Activated T-helper 1 cell treated with anti-CD3 and anti-CD28 coated beads, Interleukin-2, amount 50 U/mL, for 16 hours (primary cell): ENCODE data around the gene BHMT2.
A peak's percentile ranks its signal among the peaks of the same experiment; 100 is the strongest.

ENCODE experiments used
- DNase-seq, 2 donors: peaks; one replicate each; pipeline ENCODE4 v3.0.0-alpha.2; 2020; ENCODE audit warnings: low read depth in 1 of 2, low spot score in 1 of 2

BHMT2 gene

DNA sequence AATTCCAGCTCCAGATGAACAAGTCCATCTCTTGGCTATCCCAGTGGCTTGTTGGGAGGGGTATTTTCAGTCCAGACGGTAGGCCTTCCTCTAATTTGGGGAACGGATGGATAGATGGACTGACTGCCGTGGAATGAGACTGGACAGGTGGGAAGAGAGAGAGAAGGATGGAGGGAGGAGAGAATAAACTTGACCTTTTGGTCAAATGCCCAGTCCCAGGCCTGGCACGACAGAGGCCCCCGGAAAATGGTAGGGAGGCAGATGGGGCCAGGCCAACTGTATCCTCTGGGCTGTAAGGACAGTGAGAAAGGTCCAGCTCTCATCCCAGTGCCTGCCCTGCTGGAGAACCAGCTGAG, 43.1 kb downstream of the BHMT2 start:
- no peak for DNase-seq

DNA sequence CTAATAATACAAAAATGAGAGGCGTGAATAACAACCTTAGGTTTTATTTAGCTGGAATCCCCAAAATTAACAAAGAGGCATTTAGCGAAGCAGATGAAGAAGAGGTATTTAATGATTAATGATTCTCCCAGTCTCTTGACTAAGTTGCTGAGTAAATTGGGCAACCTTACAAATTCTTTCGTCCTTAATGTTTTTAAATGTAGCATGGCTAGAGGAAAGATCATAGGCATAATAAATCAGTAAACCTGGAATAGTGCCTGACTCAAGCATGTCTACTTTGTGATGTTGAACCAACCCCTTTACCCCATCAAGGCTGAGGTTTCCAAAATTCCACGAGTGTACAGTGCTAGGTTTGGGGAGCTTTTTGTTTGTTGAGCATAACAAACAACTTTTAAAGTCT, 49.9 kb downstream of the BHMT2 start:
- DNase-seq: no peak

DNA sequence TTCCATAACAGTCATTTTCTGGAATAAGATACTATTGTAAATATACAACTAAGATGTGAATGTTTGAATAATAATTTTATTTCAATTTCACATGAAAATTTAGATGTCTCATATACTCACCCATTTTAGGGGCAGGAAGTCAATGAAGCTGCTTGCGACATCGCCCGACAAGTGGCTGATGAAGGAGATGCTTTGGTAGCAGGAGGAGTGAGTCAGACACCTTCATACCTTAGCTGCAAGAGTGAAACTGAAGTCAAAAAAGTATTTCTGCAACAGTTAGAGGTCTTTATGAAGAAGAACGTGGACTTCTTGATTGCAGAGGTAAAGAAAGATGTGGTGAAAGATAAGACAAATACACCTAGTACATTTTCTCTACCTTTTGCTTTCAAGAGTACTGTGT, 50.7 kb downstream of the BHMT2 start:
- DNase-seq: no peak

DNA sequence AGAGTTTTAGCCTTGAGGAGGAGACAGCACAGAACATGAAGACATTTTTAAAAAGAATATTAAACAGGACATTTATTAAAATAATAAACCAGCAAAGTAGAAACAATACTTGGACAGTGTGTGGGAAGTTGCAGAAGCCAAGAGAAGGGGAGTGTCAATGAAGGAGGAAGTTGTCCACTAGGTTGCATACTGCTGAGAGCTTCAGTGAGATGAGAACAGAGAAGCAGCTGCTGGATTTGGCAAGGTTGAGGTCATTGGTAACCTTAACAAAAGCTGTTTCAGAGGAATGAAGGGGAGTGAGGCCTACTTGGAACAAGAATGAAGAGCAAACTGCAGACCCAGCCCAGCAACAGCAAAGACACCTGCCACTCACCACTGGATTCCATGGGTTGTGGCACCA, 53.4 kb downstream of the BHMT2 start:
- no peak for DNase-seq

DNA sequence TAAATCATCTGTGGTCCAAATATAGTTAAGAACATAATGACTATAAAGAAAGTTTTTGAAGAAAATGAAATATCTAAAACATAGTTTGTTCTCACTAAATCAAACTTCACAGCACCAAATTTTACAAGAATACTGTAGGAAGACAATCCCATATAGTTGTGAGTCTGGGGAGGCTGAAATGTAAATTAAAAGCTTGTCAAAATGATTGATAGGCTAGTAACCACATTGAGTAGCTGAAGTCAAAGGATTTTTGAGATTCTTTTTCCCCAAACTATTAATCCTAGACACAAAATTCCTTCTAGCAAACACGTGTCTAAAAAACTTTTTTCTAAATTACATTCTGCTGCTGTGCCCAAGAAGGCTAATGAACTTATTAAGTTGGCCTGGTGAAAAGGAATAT, 55.0 kb downstream of the BHMT2 start:
- DNase-seq: no peak

DNA sequence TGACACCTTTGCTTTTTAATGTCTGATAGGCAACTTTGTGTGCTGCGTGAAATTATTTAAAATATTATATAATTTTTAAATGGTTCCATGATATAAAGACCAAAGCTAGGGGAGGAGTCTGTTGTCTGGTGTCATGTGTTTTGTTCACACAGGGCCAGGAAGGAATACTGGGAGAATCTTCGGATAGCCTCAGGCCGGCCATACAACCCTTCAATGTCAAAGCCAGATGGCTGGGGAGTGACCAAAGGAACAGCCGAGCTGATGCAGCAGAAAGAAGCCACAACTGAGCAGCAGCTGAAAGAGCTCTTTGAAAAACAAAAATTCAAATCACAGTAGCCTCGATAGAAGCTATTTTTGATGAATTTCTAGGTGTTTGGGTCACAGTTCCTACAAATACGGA, 61.2 kb downstream of the BHMT2 start:
- no peak for DNase-seq

DNA sequence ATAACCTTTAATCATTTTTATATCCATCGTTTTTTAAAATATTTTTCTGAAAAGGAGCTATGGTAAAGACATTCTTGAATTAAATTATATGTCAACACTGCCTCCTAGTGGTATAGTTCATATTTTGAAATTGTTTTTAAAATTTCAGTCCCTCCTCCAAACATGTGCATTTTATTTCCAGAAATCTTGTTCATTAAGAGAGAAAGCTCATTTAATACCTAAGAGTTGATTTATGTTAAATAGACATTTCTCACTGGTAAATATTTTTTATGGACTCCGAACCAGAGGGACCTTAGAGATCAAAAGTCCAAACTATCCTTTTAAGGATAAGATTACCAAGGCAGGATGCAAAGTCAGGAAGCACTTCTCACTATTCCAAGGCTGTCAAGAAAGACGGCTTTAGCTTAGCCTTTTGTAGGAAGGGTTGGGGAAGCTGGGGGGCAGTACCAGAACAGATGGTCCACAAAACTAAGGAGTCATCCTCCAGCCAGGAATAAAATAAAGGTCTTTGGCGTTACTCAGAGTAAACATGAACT, 63.6 kb downstream of the BHMT2 start:
- DNase-seq: no peak

DNA sequence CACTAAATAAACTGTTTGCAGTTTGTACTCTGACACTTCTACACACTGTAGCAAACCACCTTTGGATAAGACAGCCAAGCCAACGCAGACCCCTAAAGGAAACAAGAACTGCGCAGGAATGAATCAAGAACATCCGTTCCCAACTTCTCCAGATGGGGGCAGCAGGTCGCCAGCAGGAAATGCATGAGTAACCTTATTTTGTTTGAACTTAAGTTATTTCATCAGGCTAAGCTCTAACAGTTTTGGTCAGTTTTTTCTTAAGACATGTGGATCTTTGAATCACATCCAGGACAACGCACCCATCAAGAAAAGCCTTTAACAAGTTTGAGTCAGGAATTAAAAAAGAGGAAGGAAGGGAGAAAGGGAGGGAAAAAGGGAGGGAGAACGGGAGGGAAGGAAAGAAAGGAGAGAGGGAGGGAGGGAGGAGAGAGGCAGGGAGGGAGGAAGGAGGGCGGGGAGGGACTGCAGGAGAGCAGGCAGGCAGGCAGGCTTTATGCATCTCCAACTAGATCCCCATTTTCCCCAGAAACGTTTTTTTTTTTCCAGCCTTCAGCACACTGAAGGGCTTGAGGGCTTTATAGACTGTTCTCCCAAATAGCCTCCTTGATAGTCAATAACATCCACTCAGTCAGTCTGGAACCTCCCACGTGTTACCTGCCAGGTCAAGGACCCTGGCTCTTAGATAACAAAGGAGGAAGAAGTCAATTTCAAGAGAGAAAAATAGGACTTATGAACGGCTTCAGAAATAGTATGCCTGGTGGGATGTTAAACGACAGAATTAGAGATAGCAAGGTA, 64.3 kb downstream of the BHMT2 start:
- peak; percentile 23 to 26 for DNase-seq

DNA sequence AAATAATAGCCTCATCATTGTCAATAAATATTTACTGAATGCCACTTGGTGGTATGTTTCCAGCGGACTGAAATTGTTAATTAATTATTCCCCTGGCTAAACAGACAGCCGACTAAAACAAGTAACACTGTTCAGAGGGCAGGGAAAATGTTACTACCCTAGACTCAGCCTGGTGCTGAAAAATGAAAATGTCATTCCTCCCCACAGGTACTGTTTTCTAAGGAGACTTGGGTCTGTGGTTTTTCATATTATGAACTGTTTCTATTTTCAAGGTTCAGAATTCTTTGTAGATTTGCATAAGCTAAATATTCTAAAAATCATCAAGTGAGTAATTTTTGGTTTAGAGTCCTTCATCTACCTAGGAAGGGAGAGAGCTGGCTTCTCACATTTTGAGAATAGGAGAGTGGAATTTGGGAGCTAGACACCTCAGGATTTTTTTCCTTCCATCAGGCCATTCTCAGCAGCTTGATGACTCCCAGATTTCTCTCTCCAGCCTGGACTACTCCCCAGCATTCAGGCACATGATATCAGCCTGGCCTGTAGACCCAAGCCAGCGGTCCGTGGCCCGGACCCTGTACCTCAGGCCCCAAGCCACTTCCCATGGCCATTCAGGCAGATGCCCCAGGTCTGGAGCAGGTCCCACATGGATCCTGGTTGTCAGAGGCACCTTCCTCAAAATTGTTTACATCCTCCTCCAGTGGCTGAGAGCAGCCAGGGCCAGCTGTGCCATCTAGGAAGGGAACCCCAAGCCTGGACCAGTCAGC, 66.4 kb downstream of the BHMT2 start:
- no peak for DNase-seq

DNA sequence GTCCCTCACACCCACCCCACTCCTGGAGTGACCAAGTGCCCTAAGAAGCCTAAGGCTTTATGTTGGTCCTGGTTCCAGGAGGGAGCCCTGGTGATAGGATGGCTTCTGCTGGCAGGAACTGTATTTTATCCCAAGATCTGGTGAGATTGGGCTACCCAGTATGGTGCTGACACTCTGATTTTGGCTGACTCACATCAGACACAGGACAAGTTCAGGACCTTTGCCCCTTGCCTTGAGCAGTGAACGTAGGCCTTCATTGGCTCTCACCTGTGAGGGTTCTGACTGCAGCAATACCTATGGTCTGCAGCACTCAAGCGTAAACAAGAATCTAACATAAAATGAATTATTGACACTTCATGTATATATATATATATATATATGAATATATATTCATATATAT, 67.1 kb downstream of the BHMT2 start:
- DNase-seq: no peak
